ENCODE results near the gene SF3A2.

SF3A2 gene

GRCh38 chr19:2282062-2282861 lies 45.6 kb downstream of the SF3A2 start, which contains the start of gene PEAK3:
TSS of gene PEAK3 (minus strand) at chr19:2282175. CDS start at chr19:2280931, 1,244 bp downstream.
- peak; percentile 80 for DNase-seq
- in situ Hi-C loops (cut with MboI; ENCODE audit: low pct_unique_long_range_greater_than_20kb, low sequenced_read_pairs), result no loop called here

- no peak for DNase-seq
- in situ Hi-C loops (cut with MboI; ENCODE audit: low pct_unique_long_range_greater_than_20kb, low sequenced_read_pairs), result no loop called here
These were observed 46.2 kb downstream of the SF3A2 start for GRCh38 chr19:2282862-2283237.

GRCh38 chr19:2283835-2284507 lies 47.3 kb downstream of the SF3A2 start:
- DNase-seq, result no peak

GRCh38 chr19:2286402-2287140 lies 49.9 kb downstream of the SF3A2 start:
- no peak for DNase-seq
- in situ Hi-C loops (cut with MboI; ENCODE audit: low pct_unique_long_range_greater_than_20kb, low sequenced_read_pairs), result no loop called here

More at GRCh38 chr19:2283835-2284507, 47.3 kb downstream of the SF3A2 start:
- in situ Hi-C loops (cut with MboI; ENCODE audit: low pct_unique_long_range_greater_than_20kb, low sequenced_read_pairs), result no loop called here

- DNase-seq, result peak; percentile 23
- in situ Hi-C loops (cut with MboI; ENCODE audit: low pct_unique_long_range_greater_than_20kb, low sequenced_read_pairs), result no loop called here
These were observed 51.1 kb downstream of the SF3A2 start for GRCh38 chr19:2287585-2288337.

GRCh38 chr19:2288338-2288817 lies 51.8 kb downstream of the SF3A2 start:
- in situ Hi-C loops (cut with MboI; ENCODE audit: low pct_unique_long_range_greater_than_20kb, low sequenced_read_pairs), result no loop called here
- DNase-seq, result no peak

GRCh38 chr19:2288818-2289713 lies 52.4 kb downstream of the SF3A2 start:
- in situ Hi-C loops (cut with MboI; ENCODE audit: low pct_unique_long_range_greater_than_20kb, low sequenced_read_pairs), result no loop called here
- DNase-seq, result peak; percentile 56

- DNase-seq, result peak; percentile 98
These were observed 53.3 kb downstream of the SF3A2 start for GRCh38 chr19:2289714-2290435.

GRCh38 chr19:2290441-2291184 lies 54.0 kb downstream of the SF3A2 start:
- peak; percentile 43 for DNase-seq
- in situ Hi-C loops (cut with MboI; ENCODE audit: low pct_unique_long_range_greater_than_20kb, low sequenced_read_pairs), result no loop called here

More at GRCh38 chr19:2289714-2290435, 53.3 kb downstream of the SF3A2 start:
- in situ Hi-C loops (cut with MboI; ENCODE audit: low pct_unique_long_range_greater_than_20kb, low sequenced_read_pairs), result no loop called here

- no peak for DNase-seq
- in situ Hi-C loops (cut with MboI; ENCODE audit: low pct_unique_long_range_greater_than_20kb, low sequenced_read_pairs), result no loop called here
These were observed 54.6 kb downstream of the SF3A2 start for GRCh38 chr19:2291185-2291751.

- DNase-seq, result no peak
- in situ Hi-C loops (cut with MboI; ENCODE audit: low pct_unique_long_range_greater_than_20kb, low sequenced_read_pairs), result no loop called here
These were observed 58.2 kb downstream of the SF3A2 start for GRCh38 chr19:2294687-2295335.

- in situ Hi-C loops (cut with MboI; ENCODE audit: low pct_unique_long_range_greater_than_20kb, low sequenced_read_pairs), result no loop called here
These were observed 59.5 kb downstream of the SF3A2 start for GRCh38 chr19:2296141-2296540.

More at GRCh38 chr19:2296141-2296540, 59.5 kb downstream of the SF3A2 start:
- no peak for DNase-seq

Data from KBM-7 (cell line).